DND-41 (cell line): ENCODE results near the gene RAB37.

Experiments used
- ATAC-seq: fragments of 200-7000 bp; cut with Tn5 transposase; 3 replicates; pipeline ENCODE4 v1.9.1; 2021; ENCODE audit warnings: low read depth; ENCODE audit not compliant: insufficient read depth
- DNase-seq: peaks from one replicate; pipeline ENCODE4 v3.0.0-alpha.2; 2020
- H2AFZ ChIP-seq: 2 replicates; pipeline ENCODE4 v1.6.0; 2012; ENCODE audit warnings: low read depth, low read length
- H3K27ac ChIP-seq: 2 replicates; pipeline ENCODE4 v1.5.1; 2012; ENCODE audit warnings: low read length, inconsistent platforms
- H3K27me3 ChIP-seq: fragments of 200-600 bp; sonication (generic); 2 replicates; pipeline ENCODE4 v1.6.0; 2012; ENCODE audit warnings: low read length, mild to moderate bottlenecking, inconsistent platforms; ENCODE audit not compliant: insufficient read depth, poor library complexity
- H3K36me3 ChIP-seq: 2 replicates; pipeline ENCODE4 v1.5.1; 2012; ENCODE audit warnings: low read length, inconsistent platforms; ENCODE audit not compliant: insufficient read depth
- H3K4me1 ChIP-seq: 2 replicates; pipeline ENCODE4 v1.5.1; 2012; ENCODE audit warnings: mild to moderate bottlenecking, low read length; ENCODE audit not compliant: insufficient read depth
- H3K4me2 ChIP-seq: 2 replicates; pipeline ENCODE4 v1.6.0; 2012; ENCODE audit warnings: mild to moderate bottlenecking, moderate library complexity, low read length, inconsistent platforms; ENCODE audit not compliant: insufficient read depth
- H3K4me3 ChIP-seq, 2 experiments: fragments of 200-600 bp in 1 of 2; shearing (Covaris generic) in 1 of 2; 2 replicates each; pipeline ENCODE4 v1.5.1; 2012 to 2016; ENCODE audit warnings: inconsistent platforms in 2 of 2, low read length in 2 of 2, mild to moderate bottlenecking in 2 of 2, low read depth in 1 of 2, moderate library complexity in 1 of 2
- H3K79me2 ChIP-seq: 2 replicates; pipeline ENCODE4 v1.6.0; 2012; ENCODE audit warnings: low read length, inconsistent platforms; ENCODE audit not compliant: insufficient read depth
- H3K9ac ChIP-seq: 2 replicates; pipeline ENCODE4 v1.6.0; 2012; ENCODE audit warnings: low read depth, mild to moderate bottlenecking, inconsistent platforms, low read length, moderate library complexity
- H3K9me3 ChIP-seq: 2 replicates; pipeline ENCODE4 v1.5.1; 2012; ENCODE audit warnings: low read length, moderate library complexity, mild to moderate bottlenecking, inconsistent platforms; ENCODE audit not compliant: insufficient read depth, severe bottlenecking
- H4K20me1 ChIP-seq: 2 replicates; pipeline ENCODE4 v1.6.0; 2012; ENCODE audit warnings: low read length; ENCODE audit not compliant: insufficient read depth
- CTCF ChIP-seq: IDR thresholded peaks from 2 replicates; pipeline ENCODE4 v1.5.1; 2012; ENCODE audit warnings: borderline replicate concordance, low read length, moderate library complexity, mild to moderate bottlenecking; ENCODE audit not compliant: poor library complexity, severe bottlenecking; ENCODE audit errors: extremely low read depth
- EZH2 ChIP-seq: IDR thresholded peaks from 3 replicates; pipeline ENCODE4 v1.6.1; 2012; ENCODE audit warnings: borderline replicate concordance, low read depth, mild to moderate bottlenecking, moderate library complexity, low read length, inconsistent platforms; ENCODE audit not compliant: severe bottlenecking

RAB37 gene

DNA sequence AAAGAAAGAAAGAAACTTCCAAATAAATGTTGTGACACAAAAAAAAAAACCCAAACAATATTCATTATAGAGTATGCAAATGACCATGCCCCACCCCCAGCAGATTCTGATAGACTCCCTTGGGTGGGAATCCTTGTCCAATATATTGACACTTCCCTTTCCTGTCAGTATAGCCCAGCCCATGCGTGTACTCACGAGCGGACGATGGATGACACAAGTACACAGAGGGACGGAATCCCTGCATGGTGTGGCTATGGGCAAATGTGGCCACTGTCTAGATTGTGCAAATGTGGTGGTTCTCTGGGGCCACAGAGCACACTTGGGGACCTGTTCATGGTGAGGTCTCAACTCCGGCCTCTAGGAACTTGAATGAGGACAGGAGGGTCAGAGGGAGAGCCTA lies 3.1 kb downstream of the RAB37 start:
- H3K36me3 ChIP-seq, result no peaks in the 10 kb centered on the region; the same call in 1 of the 2 replicates
- ATAC-seq (no peak), DNase-seq (no peak)
- no peaks in the 10 kb centered on the region for H3K27me3 ChIP-seq
- H3K9me3 ChIP-seq, result no peaks in the 10 kb centered on the region
- TF ChIP-seq CTCF, result no peak
- no peak for TF ChIP-seq EZH2
- H3K27ac ChIP-seq, result peak overlapping the region; percentile 84
- H4K20me1 ChIP-seq, result no peaks in the 10 kb centered on the region
- H3K79me2 ChIP-seq, result peaks cover 10% of the 10 kb centered on the region
- no peak overlapping the region for H2AFZ ChIP-seq
- no peak overlapping the region for H3K9ac ChIP-seq
- H3K4me2 ChIP-seq, result no peak overlapping the region
- H3K4me3 ChIP-seq, result no peak overlapping the region
- peaks cover 85% of the 10 kb centered on the region for H3K4me1 ChIP-seq

GRCh38 chr17:74740641-74741387 lies 3.8 kb downstream of the RAB37 start:
- DNase-seq, result no peak
- peaks cover 85% of the 10 kb centered on the region for H3K4me1 ChIP-seq
- no peaks in the 10 kb centered on the region for H4K20me1 ChIP-seq
- H3K27ac ChIP-seq, result peak overlapping the region; percentile 84
- H3K9ac ChIP-seq, result peak overlapping the region; percentile 49
- peaks cover 10% of the 10 kb centered on the region for H3K79me2 ChIP-seq
- no peak overlapping the region for H3K4me3 ChIP-seq
- no peak for TF ChIP-seq EZH2
- TF ChIP-seq CTCF, result no peak
- no peaks in the 10 kb centered on the region for H3K27me3 ChIP-seq
- H3K4me2 ChIP-seq, result no peak overlapping the region
- H2AFZ ChIP-seq, result no peak overlapping the region
- no peak for ATAC-seq
- no peaks in the 10 kb centered on the region; the same call in 1 of the 2 replicates for H3K36me3 ChIP-seq
- H3K9me3 ChIP-seq, result no peaks in the 10 kb centered on the region

DNA sequence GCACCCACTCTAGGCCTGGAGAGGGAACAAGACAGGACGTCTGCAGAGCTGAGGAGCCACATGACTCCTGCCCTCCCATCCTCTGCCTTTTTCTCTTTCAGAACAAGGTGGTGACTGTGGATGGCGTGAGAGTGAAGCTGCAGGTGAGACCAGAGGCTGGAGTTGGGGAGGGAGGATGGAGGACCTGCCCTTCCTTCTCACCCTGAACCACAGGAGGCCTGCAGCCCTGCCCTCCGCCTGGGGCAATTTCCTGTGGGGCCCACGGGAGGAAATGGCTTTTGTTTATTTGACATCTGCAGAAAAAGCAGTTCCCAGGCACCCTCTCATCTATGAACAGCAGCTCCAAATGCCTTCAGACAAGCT lies 5.1 kb downstream of the RAB37 start:
- peak; percentile 45 for ATAC-seq
- Histone ChIP-seq H3K4me3 (no peak overlapping the region), H3K79me2 (peaks cover 10% of the 10 kb centered on the region)

More for the DNA sequence above, 5.1 kb downstream of the RAB37 start:
- H3K4me2 ChIP-seq, result peak overlapping the region; percentile 49
- peak overlapping the region; percentile 84 for H3K27ac ChIP-seq
- no peaks in the 10 kb centered on the region for H4K20me1 ChIP-seq
- H2AFZ ChIP-seq, result peak overlapping the region; percentile 9
- H3K4me1 ChIP-seq, result peaks cover 80% of the 10 kb centered on the region
- no peak for TF ChIP-seq EZH2
- TF ChIP-seq CTCF, result no peak
- no peaks in the 10 kb centered on the region; the same call in 1 of the 2 replicates for H3K36me3 ChIP-seq
- H3K9me3 ChIP-seq, result no peaks in the 10 kb centered on the region
- no peaks in the 10 kb centered on the region for H3K27me3 ChIP-seq
- DNase-seq, result peak; percentile 88
- peak overlapping the region; percentile 49 for H3K9ac ChIP-seq
